Mucosa of gallbladder (tissue), 1 donor: Measurements from ENCODE around the gene IL26. TPM values are rescaled to one million over a fixed set of nuclear protein-coding genes. Genes with fewer than 3 reads are reported as not detected.
"Not testable (repeated sequence)": the region's sequence is repeated elsewhere in the genome, so short reads cannot be mapped to it uniquely, and the experiment has no call there.

Experiments
- DNase-seq: peaks from one replicate; pipeline ENCODE4 v3.0.0-alpha.2; 2020; ENCODE audit warnings: low spot score
- total RNA-seq: library from RNA; stranded (reverse); gene quantifications from one replicate; pipeline ENCODE4 v1.2.1, GENCODE V29; 2021
- donor health status: DM: no; HTN: no; CAD: no.

IL26 gene
- total RNA-seq, 1 donor from 2014 or later = not detected

- DNase-seq = no peak
Observed at GRCh38 chr12:68199127-68199526, 26.5 kb downstream of the IL26 start.

- DNase-seq = no peak
Observed at GRCh38 chr12:68198507-68199086, 27.0 kb downstream of the IL26 start.

- no peak for DNase-seq
Observed at GRCh38 chr12:68190301-68190700, 35.3 kb downstream of the IL26 start.

GRCh38 chr12:68189821-68190242 is 35.8 kb downstream of the IL26 start:
- DNase-seq = no peak

DNA sequence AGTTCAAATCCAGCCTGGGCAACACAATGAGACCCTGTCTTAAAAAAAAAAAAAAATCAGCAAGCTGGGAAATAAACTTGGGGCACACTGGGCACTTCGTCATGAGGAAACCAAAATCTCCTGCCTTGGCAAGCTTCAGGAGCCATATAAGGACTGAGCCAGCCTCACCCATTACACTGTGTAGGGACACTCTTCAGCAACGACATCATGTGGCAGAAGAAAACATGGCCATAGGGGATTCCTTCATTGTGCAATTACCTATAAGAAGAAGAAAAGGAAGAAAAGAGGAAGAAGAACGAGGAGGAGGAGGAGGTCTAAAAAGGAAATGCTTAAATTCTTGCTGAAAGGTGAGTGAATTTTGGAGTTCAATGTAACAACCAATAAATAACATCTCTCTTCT is 40.0 kb downstream of the IL26 start:
- no peak for DNase-seq

DNA sequence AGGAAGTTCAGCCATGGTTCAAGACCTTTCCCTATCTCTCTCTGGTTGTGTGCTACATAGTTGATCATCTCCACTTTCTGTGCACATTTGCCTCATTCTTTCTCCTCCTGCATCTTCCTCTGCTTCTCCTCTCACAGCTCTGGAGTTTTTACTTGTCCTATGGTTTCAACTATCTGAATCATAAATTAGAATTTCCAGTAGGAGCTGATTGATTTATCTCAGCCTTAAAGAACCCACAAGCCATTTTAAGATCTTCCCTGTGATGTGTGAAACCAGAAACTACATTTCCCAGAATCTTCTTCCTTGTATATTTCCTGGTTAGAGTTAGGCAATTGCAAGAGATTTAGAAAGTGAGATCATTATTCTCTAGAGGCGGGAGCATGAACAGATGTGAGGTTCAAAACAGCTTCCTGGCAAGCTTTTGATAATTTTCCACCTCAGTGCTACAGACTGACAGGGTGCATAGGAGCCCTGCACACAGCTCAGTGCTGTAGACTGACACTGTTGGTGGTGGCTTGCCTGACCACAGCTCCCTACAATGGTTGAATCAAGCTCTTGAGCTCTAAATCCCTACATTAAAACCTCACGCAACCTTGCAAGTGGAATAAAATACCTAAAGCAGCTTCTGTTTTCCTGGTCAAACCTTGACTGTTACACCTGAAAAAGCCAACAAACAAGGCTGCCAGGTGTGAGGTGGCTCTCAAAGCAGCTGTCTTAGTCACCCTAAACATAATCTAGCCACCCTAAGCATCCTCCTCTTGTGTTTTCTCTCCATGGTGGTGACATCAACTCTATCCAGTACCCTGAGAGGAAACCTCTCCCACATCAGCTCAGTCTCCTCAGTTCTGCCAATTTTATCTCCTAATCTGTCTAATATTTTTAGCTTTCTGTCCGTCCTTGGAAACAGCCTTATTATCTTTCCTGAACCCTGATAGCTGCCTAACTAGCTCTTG is 44.5 kb downstream of the IL26 start:
- DNase-seq = no peak

DNA sequence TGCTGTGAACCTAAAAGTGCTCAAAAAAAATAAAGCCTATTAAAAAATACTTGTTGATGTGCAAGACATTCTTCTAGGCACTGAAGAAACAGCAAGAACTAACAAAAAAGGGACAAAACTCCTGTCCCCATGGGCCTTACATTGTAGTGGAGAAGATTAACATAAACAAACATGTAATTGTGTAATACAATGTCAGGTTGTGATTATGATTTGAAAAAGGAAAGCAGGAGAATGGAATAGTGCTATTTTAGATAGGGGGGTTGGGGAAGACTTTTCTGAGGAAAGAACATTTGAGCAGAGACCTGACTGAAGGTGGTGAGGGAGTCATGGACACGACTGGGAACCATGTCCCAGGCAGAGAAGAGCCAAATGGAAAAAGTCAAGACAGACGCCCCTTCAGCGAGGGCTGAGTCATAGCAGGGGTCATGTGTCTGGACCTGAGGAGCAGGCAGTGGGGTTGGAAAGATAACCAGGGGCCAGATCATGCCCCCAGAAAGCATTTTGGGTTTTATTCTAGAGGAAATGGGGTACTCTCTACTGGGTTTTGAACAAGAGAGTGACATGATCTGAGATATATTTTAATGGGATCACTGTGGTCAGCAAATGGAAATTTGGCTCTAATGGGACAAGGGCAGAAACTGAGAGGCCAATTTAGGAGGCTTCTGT is 46.7 kb downstream of the IL26 start:
- no peak for DNase-seq

DNA sequence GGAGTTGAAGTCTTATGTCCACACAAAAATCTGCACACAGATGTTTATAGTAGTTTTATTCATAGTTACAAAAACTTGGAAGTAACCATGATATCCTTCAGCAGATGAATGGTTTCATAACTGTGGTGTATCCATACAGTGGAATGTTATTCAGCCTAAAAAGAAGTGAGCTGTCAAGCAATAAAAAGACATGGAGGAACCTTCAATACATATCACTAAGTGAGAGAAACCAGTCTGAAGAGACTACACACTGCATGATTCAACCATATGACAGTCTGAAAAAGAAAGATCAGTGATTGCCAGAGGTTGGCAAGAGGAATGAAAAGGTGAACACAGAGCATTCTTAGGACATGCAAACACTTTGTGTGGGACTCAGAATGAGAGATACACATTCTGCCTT is 47.4 kb downstream of the IL26 start:
- DNase-seq = no peak

GRCh38 chr12:68177562-68177961 is 48.0 kb downstream of the IL26 start:
- DNase-seq = no peak

DNA sequence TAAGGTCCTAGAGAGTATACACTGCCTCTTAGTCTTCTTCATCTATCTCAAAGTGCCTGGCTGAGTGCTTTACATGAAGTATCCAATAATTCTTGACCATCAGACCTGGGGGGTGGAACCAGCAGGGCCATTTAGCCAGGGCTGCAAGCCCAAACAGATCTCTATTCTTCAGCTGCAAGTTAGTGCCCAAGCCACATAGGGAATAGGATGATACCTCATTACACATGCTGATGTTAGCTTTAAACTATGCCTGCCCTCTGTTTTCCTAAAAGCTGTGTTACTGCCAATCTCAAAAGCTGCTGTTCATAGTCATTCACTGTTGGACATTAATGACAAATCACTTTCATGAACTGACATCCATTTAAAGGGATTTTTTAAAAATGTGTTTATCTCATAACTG is 49.4 kb downstream of the IL26 start:
- no peak for DNase-seq

GRCh38 chr12:68175557-68176061 is 50.0 kb downstream of the IL26 start:
- no peak for DNase-seq

DNA sequence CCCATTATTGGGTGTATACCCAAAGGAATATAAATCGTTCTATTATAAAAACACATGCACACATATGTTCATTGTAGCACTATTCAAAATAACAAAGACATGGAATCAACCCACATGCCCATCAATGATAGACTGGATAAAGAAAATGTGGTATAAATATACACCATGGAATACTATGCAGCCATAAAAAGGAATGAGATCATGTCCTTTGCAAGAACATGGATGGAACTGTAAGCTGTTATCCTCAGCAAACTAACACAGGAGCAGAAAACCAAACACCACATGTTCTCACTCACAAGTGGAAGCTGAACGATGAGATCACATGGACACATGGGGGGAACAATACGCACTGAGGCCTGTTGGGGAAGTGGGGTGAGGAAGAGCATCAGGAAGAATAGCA is 50.8 kb downstream of the IL26 start:
- not testable (repeated sequence) for DNase-seq

GRCh38 chr12:68173792-68174191 is 51.8 kb downstream of the IL26 start:
- no peak for DNase-seq

DNA sequence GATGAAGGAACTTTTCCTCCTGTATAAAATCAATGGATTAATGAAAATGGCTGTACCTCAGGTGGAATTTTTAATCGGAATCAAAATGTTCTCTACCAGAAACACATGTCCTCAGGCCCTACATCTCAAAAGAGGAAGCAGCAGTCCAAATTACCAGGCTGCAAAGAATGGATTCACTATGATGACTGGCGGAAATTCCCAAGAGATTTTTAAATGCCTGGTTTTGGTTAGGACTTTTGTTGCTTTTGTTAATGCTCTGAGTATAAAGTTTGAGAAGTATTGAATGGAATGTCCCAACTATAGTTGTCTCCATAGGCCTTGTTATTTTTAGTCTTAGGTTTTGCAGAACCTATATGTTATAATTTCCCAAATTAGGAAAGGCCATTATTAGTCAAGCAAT is 54.9 kb downstream of the IL26 start:
- no peak for DNase-seq

GRCh38 chr12:68169213-68169889 is 56.3 kb downstream of the IL26 start:
- DNase-seq = no peak

GRCh38 chr12:68166317-68166831 is 59.2 kb downstream of the IL26 start:
- no peak for DNase-seq

DNA sequence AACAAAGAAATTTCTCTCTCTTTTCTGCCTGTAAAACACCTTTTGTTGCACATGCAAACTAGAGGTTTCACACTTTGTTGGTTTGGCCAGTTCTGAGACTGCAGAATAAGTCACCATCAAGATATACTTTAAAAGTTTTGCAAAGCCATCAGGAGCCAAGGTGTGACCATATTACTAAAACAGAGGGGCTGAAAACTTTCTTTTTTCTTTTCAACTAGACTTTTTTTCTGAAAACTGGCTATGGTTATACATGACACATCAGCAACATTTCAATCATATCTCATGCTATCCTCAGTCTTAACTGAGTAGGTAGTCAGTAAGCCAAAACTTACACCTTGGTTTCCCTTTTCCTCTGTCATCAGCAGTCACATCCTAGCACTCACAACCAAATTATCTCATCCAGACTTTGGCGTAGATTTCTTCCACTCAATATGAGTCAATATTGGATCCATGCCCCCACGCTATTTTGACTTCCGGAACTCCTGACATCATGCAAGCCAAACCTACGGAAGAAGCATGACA is 62.0 kb downstream of the IL26 start:
- no peak for DNase-seq

GRCh38 chr12:68162374-68162773 is 63.2 kb downstream of the IL26 start:
- DNase-seq = no peak

DNA sequence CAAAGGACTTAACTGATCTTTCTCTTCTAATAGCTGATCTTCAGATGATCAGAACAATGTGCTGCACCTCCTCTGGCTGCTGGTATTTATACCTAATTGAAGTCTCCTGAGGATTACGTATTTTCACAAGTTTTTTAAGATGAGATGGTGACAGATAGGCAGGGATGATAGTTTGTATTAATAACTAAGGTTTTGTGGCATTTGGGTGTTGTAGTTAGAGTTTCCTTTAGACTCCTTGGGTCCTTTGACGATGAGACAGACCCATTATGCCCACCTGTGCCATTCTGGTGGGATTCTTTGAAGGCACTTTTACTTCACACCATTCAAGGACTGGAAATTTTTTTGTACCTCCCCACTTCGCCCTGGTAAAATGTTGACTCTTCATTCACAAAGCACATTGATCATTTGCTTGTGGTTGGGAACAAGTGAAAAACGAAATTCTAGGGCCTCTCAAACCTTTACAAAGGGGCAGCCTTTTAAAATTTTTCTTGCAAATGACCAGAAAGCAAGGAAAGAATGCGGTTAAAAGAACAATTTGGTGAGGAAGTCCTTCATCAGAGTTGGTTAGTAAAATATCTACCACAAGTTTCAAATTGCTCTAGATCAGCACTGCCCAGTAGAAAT is 65.8 kb downstream of the IL26 start, which contains the start of gene IFNG:
IFNG (minus strand) TSS at position 60 of the 624 bp plus-strand sequence. CDS start 125 bp downstream, outside the sequence.
- DNase-seq = no peak

DNA sequence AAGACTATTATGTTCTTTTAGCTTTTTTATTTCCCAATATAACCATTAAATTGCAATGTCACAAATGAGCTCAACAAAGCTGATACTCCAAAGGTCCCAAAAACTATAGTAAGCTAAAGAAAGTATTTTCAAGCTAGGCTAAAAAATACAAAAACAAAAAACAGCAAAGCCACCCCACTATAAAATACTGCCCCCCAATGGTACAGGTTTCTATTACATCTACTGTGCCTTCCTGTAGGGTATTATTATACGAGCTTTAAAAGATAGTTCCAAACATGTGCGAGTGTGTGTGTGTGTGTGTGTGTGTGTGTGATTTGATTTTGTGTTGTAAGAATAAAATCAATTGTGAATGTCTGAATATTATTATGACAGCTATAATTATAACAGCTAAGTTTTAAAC is 67.2 kb downstream of the IL26 start:
- no peak for DNase-seq

DNA sequence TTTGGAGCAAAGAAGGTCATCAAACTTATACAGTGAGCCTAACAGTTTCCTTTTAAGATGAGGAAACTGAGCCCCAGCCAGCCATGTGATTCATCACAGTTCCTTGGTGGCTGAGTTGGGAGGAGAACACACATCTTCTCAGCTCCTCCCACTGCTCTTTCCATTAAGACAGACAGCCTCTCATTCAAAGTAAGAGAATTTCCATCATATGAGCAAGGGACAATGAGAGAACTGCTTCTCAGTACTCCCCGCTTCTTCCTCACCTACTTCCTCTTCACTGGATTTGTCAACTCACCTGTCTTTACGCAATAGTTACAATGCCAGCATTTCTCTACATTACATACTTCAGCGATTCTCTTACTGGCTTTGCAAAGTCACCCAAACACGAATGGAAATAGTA is 68.2 kb downstream of the IL26 start:
- no peak for DNase-seq
